CD1c-positive myeloid dendritic cell (primary cell): Measurements from ENCODE around the gene PKNOX2.

Experiments used
- DNase-seq: peaks from one replicate; pipeline ENCODE4 v3.0.0-alpha.2; 2016; ENCODE audit errors: extremely low spot score

Gene PKNOX2

GRCh38 chr11:125404811-125405790, 240.6 kb downstream of the PKNOX2 start:
- peak; percentile 53 for DNase-seq

- DNase-seq, result no peak
These were observed 242.5 kb downstream of the PKNOX2 start for GRCh38 chr11:125407046-125407445.

DNA sequence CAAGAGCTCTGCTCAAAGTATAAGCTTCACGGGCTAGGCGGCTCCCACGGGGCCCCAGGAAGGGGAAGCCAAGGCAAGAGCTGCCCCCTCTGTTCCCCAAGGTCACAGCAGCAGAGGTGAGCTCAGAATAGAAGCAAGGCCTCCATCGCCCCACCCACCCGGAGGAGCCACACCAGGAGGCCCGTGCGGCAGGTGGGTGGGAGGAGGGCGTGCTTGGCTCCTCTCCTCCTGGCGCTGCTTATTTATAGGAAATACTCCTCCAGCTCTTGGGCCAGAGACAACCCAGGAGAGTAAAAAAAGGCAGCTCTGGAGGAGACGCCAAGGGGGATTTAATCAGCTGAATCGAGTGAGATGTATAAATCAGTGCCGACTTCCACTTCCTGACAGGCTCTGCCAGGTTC, 243.8 kb downstream of the PKNOX2 start:
- DNase-seq, result no peak

DNA sequence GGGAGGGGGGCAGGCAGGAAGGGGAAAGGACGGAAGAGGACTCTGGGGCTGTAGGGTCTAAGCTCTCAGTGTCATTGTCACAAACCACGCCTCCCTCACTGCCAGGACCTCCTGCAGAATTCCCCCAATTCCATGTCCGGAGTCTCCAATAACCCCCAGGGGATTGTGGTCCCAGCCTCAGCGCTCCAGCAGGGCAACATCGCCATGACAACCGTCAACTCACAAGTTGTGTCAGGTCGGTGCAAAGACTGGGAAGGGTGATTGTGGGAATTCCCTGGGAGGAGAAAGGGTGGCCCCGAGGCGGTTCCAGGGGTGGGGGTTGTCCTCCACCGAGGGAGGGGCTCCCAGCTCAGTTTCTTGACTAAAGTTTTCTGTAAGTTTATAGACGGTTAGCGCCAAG, 245.5 kb downstream of the PKNOX2 start:
- DNase-seq, result no peak

GRCh38 chr11:125412177-125412496, 247.6 kb downstream of the PKNOX2 start:
- no peak for DNase-seq

- no peak for DNase-seq
These were observed 248.0 kb downstream of the PKNOX2 start for GRCh38 chr11:125412509-125412908.

DNA sequence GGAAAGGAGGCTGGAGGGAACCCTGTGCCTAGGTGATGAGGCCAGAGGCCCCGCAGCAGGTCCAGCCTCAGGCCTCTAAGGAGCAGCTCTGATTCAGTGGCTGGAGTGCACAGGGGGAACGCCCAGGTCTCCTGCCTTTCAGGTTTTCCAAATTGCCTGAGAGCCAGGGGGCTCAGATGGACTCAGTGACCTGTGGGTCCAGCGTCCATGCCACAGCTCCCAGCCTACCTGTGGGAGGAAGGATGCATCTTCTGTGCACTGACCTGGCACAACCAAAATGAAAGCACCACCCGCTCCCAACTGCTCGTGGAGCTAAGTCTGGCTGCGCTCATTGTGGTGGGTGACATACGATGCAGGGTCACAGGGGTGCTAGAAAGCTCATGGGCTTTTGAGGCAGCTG, 248.7 kb downstream of the PKNOX2 start:
- no peak for DNase-seq

GRCh38 chr11:125414121-125414520, 249.6 kb downstream of the PKNOX2 start:
- no peak for DNase-seq

GRCh38 chr11:125416981-125417935, 252.7 kb downstream of the PKNOX2 start:
- no peak for DNase-seq

- DNase-seq, result no peak
These were observed 253.8 kb downstream of the PKNOX2 start for GRCh38 chr11:125418396-125418795.

- no peak for DNase-seq
These were observed 258.1 kb downstream of the PKNOX2 start for GRCh38 chr11:125422681-125423080.

GRCh38 chr11:125423247-125423849, 258.8 kb downstream of the PKNOX2 start:
- DNase-seq, result no peak

GRCh38 chr11:125425601-125426000, 261.1 kb downstream of the PKNOX2 start:
- no peak for DNase-seq

DNA sequence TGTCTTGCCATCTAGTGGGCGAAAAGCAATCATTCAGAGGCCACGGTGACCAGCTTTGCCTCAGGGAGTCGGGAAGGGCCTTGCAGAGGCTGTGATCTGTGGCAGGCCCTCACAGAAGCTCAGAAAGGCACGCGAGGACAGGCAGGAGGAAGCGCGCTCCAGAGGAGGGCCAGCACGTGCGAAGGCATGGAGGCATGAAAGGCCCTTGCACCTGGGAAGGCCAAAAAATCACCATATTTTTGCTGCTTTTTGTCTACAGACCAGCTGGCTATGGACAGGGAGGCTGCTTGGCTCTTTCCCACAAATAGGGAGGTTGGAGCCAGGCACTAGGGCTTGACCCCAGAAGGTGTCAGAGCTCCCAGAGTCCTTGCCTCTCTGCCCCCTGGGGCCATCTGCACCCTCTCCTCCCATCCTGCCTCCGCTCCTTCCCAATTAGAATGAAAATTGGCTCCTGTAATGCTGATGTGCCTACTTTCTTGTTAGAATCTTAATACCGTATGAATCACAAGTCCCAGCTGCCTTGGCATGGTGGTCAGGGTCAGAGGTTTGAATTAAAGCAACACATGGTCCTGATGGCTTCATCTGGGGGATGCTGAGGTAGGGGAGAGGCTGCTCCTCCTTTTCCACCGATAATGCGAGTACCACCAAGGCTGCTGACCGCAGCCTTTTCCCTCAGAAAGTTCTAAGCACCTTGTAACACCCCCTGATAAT, 262.4 kb downstream of the PKNOX2 start:
- DNase-seq, result no peak

DNA sequence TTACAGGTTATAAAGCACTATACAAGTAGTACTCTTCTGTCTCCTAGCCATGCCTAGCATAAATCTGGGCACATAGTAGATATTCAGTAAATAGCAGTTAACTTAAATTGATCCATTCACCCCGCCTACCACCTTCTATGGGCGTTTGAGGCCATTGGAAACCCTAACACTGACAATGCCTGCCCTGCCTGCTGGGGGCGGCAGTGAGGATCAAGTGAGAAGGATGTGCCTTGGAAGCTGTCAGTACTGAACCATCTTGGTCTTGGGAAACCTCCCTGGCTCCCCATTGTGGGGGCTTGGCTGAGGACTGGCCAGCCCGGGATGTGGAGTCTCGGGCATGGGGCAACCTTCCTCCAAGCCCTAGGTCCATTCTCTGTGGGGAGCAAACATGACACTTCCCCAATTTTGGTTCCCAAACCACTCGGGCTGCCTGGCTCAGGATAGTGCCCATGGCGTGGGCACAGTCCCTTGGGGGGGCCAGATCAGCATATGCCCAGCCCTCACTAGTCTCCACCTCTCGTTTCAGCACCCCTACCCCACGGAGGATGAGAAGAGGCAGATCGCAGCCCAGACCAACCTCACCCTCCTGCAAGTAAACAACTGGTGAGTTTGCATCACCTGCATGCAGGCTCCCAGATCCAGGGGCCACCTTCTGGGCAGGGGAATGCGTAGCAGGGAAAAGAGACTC, 264.1 kb downstream of the PKNOX2 start:
- DNase-seq, result no peak

DNA sequence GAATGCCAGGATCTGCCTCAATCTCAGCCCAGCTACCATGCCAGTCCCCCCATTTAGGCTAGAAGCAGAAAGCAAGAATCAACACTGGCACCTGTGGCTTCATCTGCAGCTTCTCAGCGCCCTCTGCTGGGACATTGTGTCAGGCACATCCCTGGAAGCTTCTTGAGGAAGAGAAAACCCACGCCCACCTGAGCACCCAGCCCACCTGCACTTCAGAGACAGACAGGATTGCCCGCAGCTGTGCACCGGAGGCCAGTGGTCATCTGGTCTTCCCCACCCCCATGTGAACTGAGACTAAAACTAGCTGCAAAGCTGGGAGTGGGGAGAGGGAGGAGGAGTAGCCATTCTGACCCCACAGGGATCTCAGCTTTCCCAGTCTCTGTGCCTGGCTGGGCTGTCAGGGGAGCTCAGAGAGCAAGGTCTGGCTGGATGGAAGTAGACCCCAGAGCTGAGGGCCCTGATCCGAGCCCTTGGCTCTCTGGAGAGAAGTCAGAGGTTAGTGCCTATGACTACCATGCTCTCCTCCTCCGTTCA, 264.7 kb downstream of the PKNOX2 start:
- peak; percentile 31 for DNase-seq

DNA sequence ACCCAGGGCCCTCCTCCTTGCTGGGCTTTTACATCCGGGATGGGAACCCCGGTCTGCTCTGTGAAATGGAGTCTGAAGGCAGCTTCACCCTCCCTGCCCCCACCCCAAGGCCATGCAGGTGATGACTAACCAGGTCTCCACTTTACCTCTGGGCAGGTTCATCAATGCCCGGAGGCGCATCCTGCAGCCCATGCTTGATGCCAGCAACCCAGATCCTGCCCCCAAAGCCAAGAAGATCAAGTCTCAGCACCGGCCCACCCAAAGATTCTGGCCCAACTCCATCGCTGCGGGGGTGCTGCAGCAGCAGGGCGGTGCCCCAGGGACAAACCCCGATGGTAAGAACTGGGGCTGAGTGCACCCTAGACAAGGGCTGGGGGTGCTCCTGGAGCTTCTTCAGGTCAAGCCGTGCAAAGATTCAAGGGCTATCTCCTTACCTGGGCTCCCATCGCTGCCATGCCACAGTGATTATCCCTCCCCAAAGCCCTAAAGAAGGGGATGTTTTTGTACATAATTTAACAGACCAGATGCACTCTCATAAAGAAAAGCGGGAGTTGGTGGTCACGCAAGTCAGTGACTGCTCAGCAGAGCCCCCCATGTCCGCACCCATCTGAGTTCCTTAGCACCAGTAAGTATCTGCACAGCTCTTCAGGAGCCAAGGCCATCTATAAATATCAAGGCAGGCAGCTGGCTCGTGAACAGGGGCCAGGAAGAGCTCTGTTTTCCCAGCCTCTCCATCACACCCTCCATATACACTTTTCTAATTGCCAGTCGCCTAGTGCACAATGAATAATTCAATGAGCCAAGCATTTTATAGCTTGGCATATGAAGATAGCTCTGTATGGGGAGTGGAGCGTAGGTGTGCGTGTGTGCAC, 265.5 kb downstream of the PKNOX2 start:
- no peak for DNase-seq

GRCh38 chr11:125431009-125431408, 266.5 kb downstream of the PKNOX2 start:
- no peak for DNase-seq

- DNase-seq, result no peak
These were observed 266.9 kb downstream of the PKNOX2 start for GRCh38 chr11:125431481-125431880.
